Measurements from ENCODE around the gene NFU1. TPM values are rescaled to one million over a fixed set of nuclear protein-coding genes. Genes with fewer than 3 reads are reported as not detected.

Gene NFU1
- total and polyA plus RNA-seq, 9 of the 15 experiments (the other 6 are each of a cell fraction or from before 2014, with no cell fraction given): 33.3 to 61.8 (median 53.7) TPM

GRCh38 chr2:69436938-69437750, at the start of gene NFU1 (continued):
- TF ChIP-seq AFF1 (IDR thresholded peaks at IDR 0.05; ENCODE audit: low read depth in 1 of 2, partially characterized antibody in 2 of 2) (peak in 1 of 2 experiments; percentile 28), ZBTB17 (CRISPR knock-in tag; IDR thresholded peaks at IDR 0.05) (no peak; the same call in 1 of the 2 replicates), GTF2F1 (IDR thresholded peaks at IDR 0.05; ENCODE audit: low read depth, low read length) (peak; percentile 55; the same call in 1 of the 2 replicates), ETV6 (IDR thresholded peaks at IDR 0.05; ENCODE audit: borderline replicate concordance in 1 of 2, low read depth in 2 of 2, low read length in 1 of 2) (peak in 1 of 2 experiments; percentile 49; a peak in 1 of 4 replicates), ETV6 (CRISPR knock-in tag; IDR thresholded peaks at IDR 0.05; ENCODE audit: borderline replicate concordance) (no peak), ZBTB43 (CRISPR knock-in tag; IDR thresholded peaks at IDR 0.05) (0 out of 2 replicates have a peak, but pooled peaks have one; percentile 55), SAFB2 (IDR thresholded peaks at IDR 0.05; ENCODE audit: borderline replicate concordance, low read depth, low read length, severe bottlenecking) (no peak), JUNB (CRISPR knock-in tag; conservative IDR thresholded peaks at IDR 0.05) (no peak), DMBX1 (CRISPR knock-in tag; IDR thresholded peaks at IDR 0.05; ENCODE audit: borderline replicate concordance) (no peak; the same call in 1 of the 2 replicates), MBD2 (IDR thresholded peaks at IDR 0.05; ENCODE audit: borderline replicate concordance, low read depth) (no peak; the same call in 1 of the 2 replicates), MAFK (IDR thresholded peaks at IDR 0.05; ENCODE audit: low read length) (no peak), PHF8 (IDR thresholded peaks at IDR 0.05; ENCODE audit: borderline replicate concordance, low read length) (peak; percentile 95), KDM5B (IDR thresholded peaks at IDR 0.05; ENCODE audit: insufficient replicate concordance, low read depth, low read length) (peak; percentile 88), CBX3 (IDR thresholded peaks at IDR 0.05; ENCODE audit: borderline replicate concordance in 1 of 2, low read length in 2 of 2) (no peak; a peak in 1 of 3 replicates), HBP1 (CRISPR knock-in tag; IDR thresholded peaks at IDR 0.05) (no peak), ETV1 (tag; conservative IDR thresholded peaks at IDR 0.05; ENCODE audit: low read depth) (peak; percentile 28; the same call in 1 of the 2 replicates), SRSF1 (IDR thresholded peaks at IDR 0.05; ENCODE audit: low read depth, low read length) (no peak), RBM34 (IDR thresholded peaks at IDR 0.05; ENCODE audit: borderline replicate concordance, insufficient read depth, low read length) (no peak), KLF10 (CRISPR knock-in tag; IDR thresholded peaks at IDR 0.05) (no peak), NEUROD1 (IDR thresholded peaks at IDR 0.05; ENCODE audit: borderline replicate concordance, low read depth, low read length, partially characterized antibody) (peak; percentile 62)

Measured in K562 (cell line).